ENCODE data around the gene KLHDC9.
"Not testable (repeated sequence)": the region's sequence is repeated elsewhere in the genome, so short reads cannot be mapped to it uniquely, and the experiment has no call there.

The KLHDC9 gene

DNA sequence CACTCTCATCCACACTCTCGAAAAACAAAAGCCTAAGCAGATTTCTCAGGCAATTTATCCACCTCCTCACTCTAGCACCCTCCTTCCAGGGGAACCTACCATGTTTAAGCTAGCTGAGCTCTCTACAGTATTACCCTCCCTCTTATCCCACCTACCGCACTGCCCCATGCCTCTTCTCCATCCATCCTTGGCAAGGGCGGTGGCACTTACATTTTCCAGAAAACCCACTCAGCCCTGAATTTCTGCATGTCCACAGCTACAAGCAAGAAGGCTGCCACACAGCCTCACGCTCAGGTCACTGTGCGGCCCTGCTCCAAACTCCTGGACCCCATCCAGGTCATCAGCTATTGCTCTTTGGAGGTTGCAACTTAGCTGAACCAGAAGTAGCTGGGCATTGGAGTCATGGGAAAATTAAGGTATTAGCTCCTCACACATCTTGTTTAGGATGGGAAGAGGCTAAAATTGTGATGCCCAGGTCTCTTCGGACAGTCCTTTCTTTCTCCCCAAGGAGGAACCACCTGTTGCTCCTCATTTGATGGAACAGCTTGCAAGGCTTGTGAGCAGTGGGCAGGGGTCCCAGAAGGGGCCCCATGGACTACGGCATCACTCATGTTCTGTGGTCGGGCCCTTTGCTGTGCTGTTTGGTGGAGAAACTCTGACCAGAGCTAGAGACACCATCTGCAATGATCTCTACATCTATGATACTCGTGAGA lies 1.1 kb downstream of the KLHDC9 start:
- DNase-seq = no peak

- no peak for DNase-seq
These were observed 2.4 kb downstream of the KLHDC9 start for GRCh38 chr1:161100556-161100955.

GRCh38 chr1:161106431-161106830 lies 8.3 kb downstream of the KLHDC9 start:
- DNase-seq = no peak

DNA sequence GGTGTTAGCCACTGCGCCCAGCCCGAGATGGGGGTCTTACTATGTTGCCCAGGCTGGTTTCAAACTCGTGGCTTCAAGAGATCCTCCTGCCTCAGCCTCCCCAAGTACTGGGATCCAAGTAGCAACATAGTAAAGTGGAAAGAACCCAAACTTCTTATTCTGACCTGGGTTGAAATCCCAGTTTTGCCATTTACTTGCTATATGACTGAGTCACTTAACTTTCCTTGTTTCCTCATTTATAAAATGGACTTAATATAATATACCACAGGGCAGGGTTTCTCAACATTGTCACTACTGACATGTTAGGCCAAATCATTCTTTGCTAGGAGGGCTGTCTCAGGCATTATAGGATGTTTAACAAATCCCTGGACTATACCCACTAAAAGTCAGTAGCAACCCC lies 13.0 kb downstream of the KLHDC9 start:
- DNase-seq = no peak

DNA sequence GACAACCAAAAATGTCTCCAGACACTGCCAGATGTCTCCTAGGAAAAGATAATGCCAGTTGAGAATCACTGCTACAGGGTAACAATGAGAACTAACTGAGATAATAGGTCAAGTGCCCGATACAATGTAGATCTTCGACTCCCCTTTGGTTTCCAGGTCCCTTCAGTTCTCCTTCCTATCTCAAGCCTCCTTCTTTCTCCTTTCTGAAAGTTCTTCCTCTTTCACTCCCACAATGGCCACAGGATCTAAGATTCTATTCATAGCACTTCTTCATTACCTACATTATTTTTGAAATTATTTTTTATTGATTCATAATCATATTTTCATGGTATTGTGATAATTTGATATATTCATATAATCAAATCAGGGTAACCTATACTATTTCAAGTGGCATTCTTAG lies 13.4 kb downstream of the KLHDC9 start:
- DNase-seq = no peak

- no peak for DNase-seq
These were observed 15.8 kb downstream of the KLHDC9 start for GRCh38 chr1:161113915-161114314.

DNA sequence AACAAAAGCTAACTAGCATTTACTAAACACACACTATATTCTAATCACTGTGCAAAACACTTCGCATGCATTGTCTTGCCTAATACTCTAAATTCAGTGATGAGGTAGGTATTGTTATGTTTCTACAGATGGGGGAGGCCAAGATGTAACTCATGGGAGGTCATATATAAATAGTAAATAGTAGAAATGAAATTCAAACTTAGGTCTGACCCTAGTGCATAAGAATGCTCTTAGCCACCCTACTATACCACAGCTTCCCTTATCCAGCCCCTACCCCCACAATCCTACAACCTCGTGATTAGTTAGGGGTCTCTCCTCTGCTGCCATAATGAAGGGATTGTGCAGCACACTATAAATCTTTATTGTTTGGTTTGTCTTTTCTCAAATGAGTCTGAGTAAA lies 16.4 kb downstream of the KLHDC9 start:
- no peak for DNase-seq

DNA sequence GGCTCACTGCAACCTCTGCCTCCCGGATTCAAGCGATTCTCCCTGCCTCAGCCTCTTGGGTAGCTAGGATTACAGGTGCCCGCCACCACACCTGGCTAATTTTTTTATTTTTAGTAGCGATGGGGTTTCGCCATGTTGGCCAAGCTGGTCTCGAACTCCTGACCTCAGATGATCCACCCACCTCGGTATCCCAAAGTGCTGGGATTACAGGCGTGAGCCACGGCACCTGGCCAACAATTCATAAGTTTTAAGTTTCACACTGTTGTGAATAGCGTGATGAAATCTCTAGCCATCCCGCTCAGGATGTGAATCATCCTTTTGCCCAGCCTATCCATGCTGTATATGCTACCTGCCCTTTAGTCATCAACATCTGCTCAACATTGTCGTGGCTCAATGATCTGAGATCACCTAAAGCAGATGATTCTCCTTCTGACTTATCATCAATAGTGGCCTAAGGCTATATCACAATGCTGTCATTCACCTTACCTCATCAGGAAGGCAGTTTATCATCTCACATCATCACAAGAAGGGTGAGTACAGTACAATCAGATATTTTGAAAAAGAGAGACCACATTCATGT lies 17.1 kb downstream of the KLHDC9 start:
- no peak for DNase-seq

- not testable (repeated sequence) for DNase-seq
These were observed 17.8 kb downstream of the KLHDC9 start for GRCh38 chr1:161115961-161116360.

- DNase-seq = peak; percentile 55
These were observed 19.8 kb downstream of the KLHDC9 start, which contains the start of the genes NIT1 and PFDN2 for GRCh38 chr1:161117759-161118581. Gene NIT1, plus strand, starts transcription at chr1:161118105. Its CDS starts 72 bp downstream, at chr1:161118177. Gene PFDN2, minus strand, starts transcription at chr1:161118037. Its CDS starts 11 bp downstream, at chr1:161118026.

GRCh38 chr1:161119092-161119903 lies 21.1 kb downstream of the KLHDC9 start:
- DNase-seq = no peak

DNA sequence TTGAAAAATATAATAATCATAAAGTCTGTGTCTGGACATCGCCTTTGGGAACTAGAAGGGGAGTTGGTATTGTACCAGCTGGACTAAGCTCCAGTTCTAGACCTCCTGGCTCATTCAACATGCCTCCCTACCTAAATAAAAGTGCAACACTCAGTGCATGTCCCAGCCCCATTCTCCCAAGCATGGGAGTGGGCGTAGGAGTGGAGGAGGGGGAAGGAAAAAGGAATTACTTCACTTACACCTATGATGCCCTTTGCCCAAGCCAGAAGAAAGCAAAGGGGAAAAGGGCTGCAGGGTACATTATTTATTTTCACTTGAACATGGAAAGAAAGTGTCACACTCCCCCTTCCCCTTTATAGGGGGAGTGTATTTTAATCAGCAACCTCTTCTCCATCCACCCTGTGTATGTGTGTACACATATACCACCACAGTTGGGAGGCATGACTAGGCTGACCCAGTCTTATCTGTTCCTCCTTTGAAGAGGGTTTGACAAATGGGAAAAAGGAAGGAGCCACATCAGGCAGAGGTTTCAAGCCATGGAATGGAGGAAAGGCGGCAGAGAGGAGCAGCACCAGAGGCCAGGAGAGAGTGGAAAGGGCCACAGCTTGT lies 23.0 kb downstream of the KLHDC9 start:
- DNase-seq = no peak

- no peak for DNase-seq
These were observed 23.7 kb downstream of the KLHDC9 start for GRCh38 chr1:161121834-161122233.

GRCh38 chr1:161122967-161123366 lies 24.8 kb downstream of the KLHDC9 start:
- no peak for DNase-seq

GRCh38 chr1:161127649-161128048 lies 29.5 kb downstream of the KLHDC9 start:
- no peak for DNase-seq

DNA sequence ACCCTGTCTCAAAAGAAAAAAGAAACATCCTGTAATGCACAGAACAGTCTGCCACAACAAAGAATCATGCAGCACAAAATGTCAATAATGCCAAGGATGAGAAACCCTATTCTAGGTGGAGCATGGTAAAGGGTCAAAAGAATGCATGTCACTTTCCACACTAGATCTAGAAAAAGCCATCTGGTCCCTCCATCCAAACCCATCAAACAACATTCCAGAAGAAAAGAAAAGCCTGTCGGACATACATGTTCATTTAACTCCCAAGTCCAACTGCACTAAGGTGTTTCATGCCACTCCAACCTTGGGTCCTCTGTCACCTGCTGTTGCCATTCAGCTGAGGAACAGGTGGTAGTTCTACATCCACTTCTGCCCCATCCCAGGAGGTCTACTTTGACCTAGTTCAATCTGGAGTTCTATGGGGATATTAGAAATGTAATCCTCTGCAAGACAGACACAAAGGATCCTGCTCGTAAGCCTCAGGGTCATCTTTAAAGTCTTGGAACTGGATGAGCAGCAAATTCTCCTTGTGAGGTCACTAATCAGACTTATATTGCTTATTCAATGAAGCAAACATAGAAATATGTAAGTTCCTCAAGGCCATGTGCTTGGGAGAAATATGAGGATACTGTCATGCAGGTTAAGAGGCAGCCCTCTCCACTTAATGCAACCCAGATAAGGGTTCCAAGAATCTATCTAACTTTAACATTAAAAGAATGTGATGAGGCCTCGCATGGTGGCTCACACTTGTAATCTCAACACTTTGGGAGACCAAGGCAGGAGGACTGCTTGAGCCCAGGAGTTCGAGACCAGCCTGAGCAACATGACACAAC lies 30.6 kb downstream of the KLHDC9 start:
- DNase-seq = no peak

- DNase-seq = no peak
These were observed 32.1 kb downstream of the KLHDC9 start for GRCh38 chr1:161130266-161130665.

DNA sequence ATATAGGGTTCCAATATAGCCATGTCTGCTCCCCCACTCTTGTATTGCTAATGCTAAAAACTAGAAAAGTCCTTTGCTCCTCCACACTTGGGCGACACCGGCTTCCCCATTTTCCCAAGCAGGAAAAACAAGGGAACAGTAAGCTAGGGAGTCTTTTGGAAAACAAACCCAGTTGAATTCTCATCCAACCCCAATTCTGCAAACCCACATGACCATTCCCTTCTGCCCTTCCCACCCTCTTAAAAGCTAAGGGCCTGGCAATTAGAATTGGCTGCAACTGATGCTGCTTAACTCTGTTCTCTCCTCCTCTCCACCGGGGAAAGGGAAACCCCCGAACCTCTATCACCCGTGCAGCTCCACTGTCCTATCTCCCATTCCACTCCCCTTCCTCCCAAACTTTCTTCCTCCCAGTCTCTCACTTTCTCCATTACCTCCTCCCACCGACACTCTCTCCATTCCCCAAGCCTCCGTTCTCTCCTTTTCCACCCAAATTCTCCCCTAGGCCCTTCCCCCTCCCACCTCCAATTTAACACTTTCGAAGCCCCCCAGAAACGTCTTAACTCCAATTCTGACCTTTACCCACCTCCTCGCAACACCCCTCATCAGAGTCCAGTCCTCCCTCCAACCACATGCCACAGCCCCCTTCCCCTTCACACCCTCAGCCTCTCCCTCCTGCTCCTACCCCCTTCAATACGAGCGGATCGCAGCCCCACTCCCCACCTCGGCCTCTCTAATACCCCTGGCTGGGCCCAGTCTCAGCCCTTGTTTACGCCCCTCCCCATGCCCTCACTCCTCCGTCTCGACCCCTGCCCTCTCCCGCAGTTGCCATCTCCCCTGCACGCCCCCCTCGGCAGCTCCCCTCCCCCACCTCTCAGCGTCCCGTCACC lies 33.6 kb downstream of the KLHDC9 start:
- no peak for DNase-seq

- peak; percentile 89 for DNase-seq
These were observed 34.5 kb downstream of the KLHDC9 start, which contains the start of gene DEDD for GRCh38 chr1:161132410-161133219. Gene DEDD, minus strand, starts transcription at chr1:161132667. Its CDS starts 8,205 bp downstream, at chr1:161124462.

Measured in NCI-H1436 (cell line).